Cardiac septum (tissue), 1 donor: ENCODE measurements around the gene BAD. TPM values are rescaled to one million over a fixed set of nuclear protein-coding genes. Genes with fewer than 3 reads are reported as not detected.
"Not testable (repeated sequence)": the region's sequence is repeated elsewhere in the genome, so short reads cannot be mapped to it uniquely, and the experiment has no call there.

Experiments
- DNase-seq: peaks from one replicate; pipeline ENCODE4 v3.0.0-alpha.2; 2020; ENCODE audit warnings: low spot score
- intact Hi-C: fragments of 100-400 bp; cut with DNase I; formaldehyde crosslinking; loops from one replicate; pipeline ENCODE4 v1.14.0; 2022
- total RNA-seq: library from RNA; stranded (reverse); fragmentation: NEBNext Ultra II Directional; extraction: Animal tissue kit (Norgen Biotek cat#: 25700); gene quantifications from one replicate; pipeline ENCODE4 v1.2.1, GENCODE V29; 2021
- donor health status: DM: no; HTN: no; CAD: no.

BAD gene
- total RNA-seq, 1 donor from 2014 or later, result 45.9 TPM

GRCh38 chr11:64316672-64317324 is 32.3 kb upstream of the BAD start:
- DNase-seq, result no peak
- intact Hi-C loops, result no loop called here

- intact Hi-C loops, DNase-seq: not testable (repeated sequence)
These were observed 31.4 kb upstream of the BAD start for GRCh38 chr11:64315667-64316526.

GRCh38 chr11:64314805-64315561 is 30.5 kb upstream of the BAD start:
- no peak for DNase-seq
- intact Hi-C loops, result no loop called here

GRCh38 chr11:64314146-64314804 is 29.8 kb upstream of the BAD start:
- intact Hi-C loops, result no loop called here
- DNase-seq, result no peak

GRCh38 chr11:64313491-64314145 is 29.2 kb upstream of the BAD start:
- DNase-seq, result peak; percentile 81
- intact Hi-C loops, result no loop called here

- no peak for DNase-seq
- intact Hi-C loops, result no loop called here
These were observed 28.5 kb upstream of the BAD start for GRCh38 chr11:64312947-64313346.

GRCh38 chr11:64307795-64308194 is 23.3 kb upstream of the BAD start:
- intact Hi-C loops, DNase-seq: not testable (repeated sequence)

- intact Hi-C loops, result no loop called here
- no peak for DNase-seq
These were observed 22.6 kb upstream of the BAD start for GRCh38 chr11:64306876-64307622.

- intact Hi-C loops, result no loop called here
- DNase-seq, result no peak
These were observed 22.1 kb upstream of the BAD start for GRCh38 chr11:64306563-64306875.

GRCh38 chr11:64305691-64306562 is 21.5 kb upstream of the BAD start:
- intact Hi-C loops, result loop anchor here (2.0 kb wide), 1 partner anchor 21 kb away; the partner anchor contains the start of genes BAD and GPR137

GRCh38 chr11:64305075-64305690 is 20.7 kb upstream of the BAD start, which contains the start of gene ESRRA:
TSS of gene ESRRA (plus strand) at chr11:64305524. CDS start at chr11:64307180, 1,656 bp downstream.
- intact Hi-C loops, result loop anchor here (2.0 kb wide), 1 partner anchor 20 kb away; the partner anchor contains the start of genes BAD and GPR137

More at GRCh38 chr11:64305691-64306562, 21.5 kb upstream of the BAD start:
- DNase-seq, result peak; percentile 93

GRCh38 chr11:64304316-64305072 is 20.0 kb upstream of the BAD start:
- DNase-seq, result peak; percentile 96
- intact Hi-C loops, result loop anchor here (2.0 to 5.0 kb wide), 3 partner anchors 20 to 52 kb away; partner anchors contain the start of genes BAD, GPR137 and PLCB3

More at GRCh38 chr11:64305075-64305690, 20.7 kb upstream of the BAD start, which contains the start of gene ESRRA:
- DNase-seq, result peak; percentile 100

GRCh38 chr11:64304032-64304315 is 19.5 kb upstream of the BAD start:
- intact Hi-C loops, result loop anchor here (2.0 to 5.0 kb wide), 3 partner anchors 19 to 52 kb away; partner anchors contain the start of genes BAD, GPR137 and PLCB3
- DNase-seq, result no peak

GRCh38 chr11:64303109-64304031 is 18.9 kb upstream of the BAD start:
- no peak for DNase-seq
- intact Hi-C loops, result loop anchor here (2.0 to 5.0 kb wide), 3 partner anchors 19 to 51 kb away; partner anchors contain the start of genes BAD, GPR137 and PLCB3
